Measurements from ENCODE around the gene SLC9A3.

- TF ChIP-seq ZFP41 (tag by site-specific recombination; IDR thresholded peaks at IDR 0.05; ENCODE audit: borderline replicate concordance) (no peak), CTCF (tag by site-specific recombination; IDR thresholded peaks at IDR 0.05) (no peak), ZNF561 (tag by site-specific recombination; IDR thresholded peaks at IDR 0.05; ENCODE audit: borderline replicate concordance) (no peak), KLF10 (tag by site-specific recombination; IDR thresholded peaks at IDR 0.05) (no peak), ZNF362 (tag by site-specific recombination; IDR thresholded peaks at IDR 0.05) (no peak), ZSCAN4 (tag by site-specific recombination; IDR thresholded peaks at IDR 0.05) (no peak), ZNF580 (tag by site-specific recombination; IDR thresholded peaks at IDR 0.05) (no peak), REST (tag by site-specific recombination; IDR thresholded peaks at IDR 0.05) (no peak), REPIN1 (tag by site-specific recombination; IDR thresholded peaks at IDR 0.05; ENCODE audit: low read depth) (no peak), ZNF707 (tag by site-specific recombination; IDR thresholded peaks at IDR 0.05) (no peak), ATF2 (tag by site-specific recombination; IDR thresholded peaks at IDR 0.05; ENCODE audit: low read depth) (no peak), ZNF175 (tag by site-specific recombination; IDR thresholded peaks at IDR 0.05) (no peak), ZNF280C (tag by site-specific recombination; IDR thresholded peaks at IDR 0.05) (no peak)
Measured at GRCh38 chr5:497090-497700, 27.1 kb downstream of the SLC9A3 start.
